Neuron (in vitro differentiated cells): ENCODE results near the gene ATP10A.

Source experiments
- H2AFZ ChIP-seq: one replicate; pipeline ENCODE4 v1.6.1; 2013; ENCODE audit warnings: low read depth, mild to moderate bottlenecking, inconsistent platforms, low read length, moderate library complexity
- H3K27me3 ChIP-seq: one replicate; pipeline ENCODE4 v1.6.1; 2013; ENCODE audit warnings: low read length; ENCODE audit not compliant: insufficient read depth
- H3K36me3 ChIP-seq: one replicate; pipeline ENCODE4 v1.6.1; 2013; ENCODE audit warnings: low read length; ENCODE audit not compliant: insufficient read depth
- H3K4me1 ChIP-seq: one replicate; pipeline ENCODE4 v1.6.1; 2013; ENCODE audit warnings: low read length; ENCODE audit not compliant: insufficient read depth
- H3K4me3 ChIP-seq: 2 replicates; pipeline ENCODE4 v1.5.1; 2013; ENCODE audit warnings: mild to moderate bottlenecking, low read length, moderate library complexity
- H3K9me3 ChIP-seq: one replicate; pipeline ENCODE4 v1.6.1; 2013; ENCODE audit warnings: low read length

Gene ATP10A

DNA sequence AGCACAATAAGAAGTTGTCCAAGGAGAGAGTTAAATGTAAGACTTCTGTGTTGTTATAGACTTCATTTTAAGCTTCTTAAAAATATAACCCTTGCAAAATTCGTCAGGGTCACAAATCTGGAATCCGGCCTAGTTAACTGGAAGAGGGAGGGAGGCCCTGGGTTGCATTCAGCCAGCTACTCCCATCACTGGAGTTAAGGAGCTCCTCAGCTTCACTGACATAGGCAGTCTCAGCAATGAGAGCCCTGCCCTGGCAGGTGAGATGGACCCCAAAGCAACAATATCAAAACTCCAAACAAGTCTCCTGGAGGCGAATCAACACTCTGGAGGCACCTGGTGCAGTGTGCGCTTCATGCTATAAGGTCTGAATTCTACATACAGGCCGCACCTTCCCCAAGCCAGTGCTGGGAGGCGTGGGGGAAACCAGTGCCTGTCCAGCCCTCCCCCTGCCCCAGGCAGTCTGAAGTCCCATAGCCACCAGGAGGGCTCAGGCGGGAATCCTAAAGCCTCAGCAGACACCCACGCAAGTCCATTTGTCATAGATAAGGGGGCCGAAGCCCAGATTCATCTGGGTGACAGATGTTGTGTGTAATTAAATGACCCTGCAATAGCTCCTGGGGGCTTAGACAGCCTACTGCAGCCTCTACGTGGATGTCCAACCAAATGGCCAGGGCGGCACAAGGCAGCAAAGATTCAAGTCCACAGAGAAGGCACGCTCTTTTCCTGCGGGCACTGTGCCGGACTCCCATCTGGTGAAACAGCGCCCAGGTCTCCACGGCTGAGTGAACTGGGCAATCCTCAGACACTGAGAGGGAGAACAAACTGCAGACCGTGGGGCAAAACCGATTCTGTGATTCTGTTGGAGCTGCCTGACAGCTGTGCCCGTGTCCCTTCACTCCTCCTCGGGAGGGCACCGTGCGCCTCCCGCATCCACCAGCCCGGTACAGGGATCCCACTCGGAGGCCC lies 64.9 kb downstream of the ATP10A start:
- Histone ChIP-seq H3K9me3 (no peaks in the 10 kb centered on the region), H3K4me3 (no peak overlapping the region), H3K4me1 (no peaks in the 10 kb centered on the region), H2AFZ (no peak overlapping the region), H3K36me3 (no peaks in the 10 kb centered on the region), H3K27me3 (no peaks in the 10 kb centered on the region)

DNA sequence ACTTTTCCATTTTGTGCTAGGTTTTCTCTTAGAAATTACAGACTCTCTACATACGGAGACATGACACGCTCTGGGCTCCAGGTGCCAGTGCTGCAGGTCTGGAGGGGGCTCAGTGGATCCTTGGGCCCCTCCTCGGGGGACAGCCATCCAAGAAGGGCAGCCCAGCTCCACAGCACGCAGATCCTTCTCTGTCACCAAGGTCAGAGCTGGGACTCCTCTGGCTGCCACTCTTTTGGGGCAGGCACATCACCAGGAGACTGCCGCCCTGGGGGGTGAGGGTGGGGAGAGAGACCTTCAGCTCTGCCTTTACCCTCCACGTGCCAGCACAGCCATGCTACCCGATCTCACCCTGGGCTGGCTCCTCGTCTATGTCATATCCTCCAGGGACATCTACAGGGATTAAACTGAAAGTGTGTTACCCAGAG lies 65.6 kb downstream of the ATP10A start:
- no peak overlapping the region for H3K4me3 ChIP-seq
- no peaks in the 10 kb centered on the region for H3K27me3 ChIP-seq
- no peaks in the 10 kb centered on the region for H3K36me3 ChIP-seq
- no peak overlapping the region for H2AFZ ChIP-seq
- no peaks in the 10 kb centered on the region for H3K9me3 ChIP-seq
- H3K4me1 ChIP-seq, result no peaks in the 10 kb centered on the region

GRCh38 chr15:25797035-25797434 lies 66.1 kb downstream of the ATP10A start:
- Histone ChIP-seq H3K36me3 (no peaks in the 10 kb centered on the region), H3K4me1 (no peaks in the 10 kb centered on the region), H2AFZ (no peak overlapping the region), H3K4me3 (no peak overlapping the region), H3K9me3 (no peaks in the 10 kb centered on the region), H3K27me3 (no peaks in the 10 kb centered on the region)

DNA sequence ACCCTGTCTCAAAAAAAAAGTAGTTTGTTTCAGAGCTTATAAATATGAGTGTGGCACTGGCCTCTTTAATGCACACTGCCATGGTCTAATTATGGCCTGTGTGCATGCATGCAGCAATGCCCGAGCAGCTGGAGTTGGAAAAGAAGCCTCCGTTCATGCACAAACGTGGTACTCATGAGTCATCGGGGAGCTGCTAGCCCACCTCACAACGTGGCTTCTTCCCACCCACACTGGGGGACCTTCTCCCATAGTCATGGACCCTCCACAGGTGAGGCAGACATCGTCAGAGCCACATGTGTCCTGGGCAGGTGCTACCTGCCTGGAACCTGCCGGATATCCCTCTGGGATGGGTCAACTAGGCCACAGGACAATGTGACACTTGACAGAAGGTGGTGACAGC lies 66.7 kb downstream of the ATP10A start:
- Histone ChIP-seq H2AFZ (no peak overlapping the region), H3K4me3 (no peak overlapping the region), H3K4me1 (no peaks in the 10 kb centered on the region), H3K9me3 (no peaks in the 10 kb centered on the region), H3K27me3 (no peaks in the 10 kb centered on the region), H3K36me3 (no peaks in the 10 kb centered on the region)

DNA sequence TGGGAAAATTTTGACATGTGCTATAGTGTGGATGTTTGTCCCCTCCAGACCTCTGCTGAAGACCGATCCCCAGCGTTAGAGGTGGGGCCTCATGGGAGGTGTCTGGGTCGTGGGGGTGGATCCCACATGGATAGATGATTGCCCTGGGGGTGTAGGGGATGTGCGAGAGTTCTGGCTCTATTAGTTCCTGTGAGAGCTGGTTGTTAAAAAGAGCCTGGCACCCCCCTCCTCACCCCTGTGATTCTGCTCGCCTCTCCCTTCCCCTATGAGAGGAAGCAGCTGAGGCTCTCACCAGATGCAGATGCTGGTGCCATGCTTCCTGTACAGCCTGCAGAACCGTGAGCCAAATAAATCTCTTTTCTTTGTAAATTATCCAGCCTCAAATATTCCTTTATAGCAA lies 67.4 kb downstream of the ATP10A start:
- Histone ChIP-seq H3K4me3 (no peak overlapping the region), H3K4me1 (peaks cover under 1% of the 10 kb centered on the region), H3K9me3 (no peaks in the 10 kb centered on the region), H2AFZ (no peak overlapping the region), H3K36me3 (no peaks in the 10 kb centered on the region), H3K27me3 (no peaks in the 10 kb centered on the region)

GRCh38 chr15:25795061-25795460 lies 68.1 kb downstream of the ATP10A start:
- Histone ChIP-seq H3K36me3 (no peaks in the 10 kb centered on the region), H3K4me3 (no peak overlapping the region), H3K4me1 (peaks cover 7% of the 10 kb centered on the region), H3K9me3 (no peaks in the 10 kb centered on the region), H3K27me3 (no peaks in the 10 kb centered on the region), H2AFZ (no peak overlapping the region)

DNA sequence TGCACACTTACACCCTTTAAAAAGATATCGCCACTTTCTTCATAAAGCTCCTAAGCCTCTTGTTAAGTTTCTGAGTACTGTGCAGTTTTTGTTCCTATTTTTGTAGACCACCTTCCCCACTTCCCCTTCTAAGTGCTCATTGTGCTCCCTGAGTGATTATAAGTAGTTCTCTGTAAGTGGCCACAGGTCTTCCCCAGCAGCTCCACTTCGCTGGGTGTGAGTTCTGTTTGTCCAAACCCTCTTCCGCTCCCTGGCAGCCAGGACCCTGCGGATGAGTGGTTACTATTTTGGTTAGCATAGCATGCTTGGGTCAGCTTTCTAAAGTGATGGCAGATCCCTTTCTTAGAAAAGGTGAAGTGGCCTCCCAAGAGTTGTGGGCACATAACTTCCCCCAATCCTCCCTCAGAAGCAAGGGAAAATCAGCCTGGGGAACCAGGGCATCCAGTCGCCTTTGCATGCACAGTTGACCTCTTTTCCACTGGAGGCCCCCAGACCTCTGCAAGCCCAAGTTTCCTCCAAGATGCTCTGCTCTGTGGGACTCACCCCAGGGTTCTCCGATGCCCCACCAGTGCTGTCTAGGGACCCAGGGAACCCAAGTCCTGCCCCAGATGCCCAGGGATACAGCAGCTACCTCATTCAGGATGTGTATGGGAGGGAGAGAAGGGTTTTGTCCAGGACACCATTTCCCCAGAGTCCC lies 69.6 kb downstream of the ATP10A start:
- Histone ChIP-seq H3K4me1 (peaks cover 10% of the 10 kb centered on the region), H3K9me3 (no peaks in the 10 kb centered on the region), H3K36me3 (no peaks in the 10 kb centered on the region), H2AFZ (no peak overlapping the region), H3K4me3 (no peak overlapping the region), H3K27me3 (no peaks in the 10 kb centered on the region)

- Histone ChIP-seq H3K27me3 (no peaks in the 10 kb centered on the region), H3K9me3 (no peaks in the 10 kb centered on the region), H2AFZ (no peak overlapping the region), H3K4me3 (no peak overlapping the region), H3K4me1 (peaks cover 10% of the 10 kb centered on the region), H3K36me3 (no peaks in the 10 kb centered on the region)
Observed at GRCh38 chr15:25792128-25792527, 71.0 kb downstream of the ATP10A start.

DNA sequence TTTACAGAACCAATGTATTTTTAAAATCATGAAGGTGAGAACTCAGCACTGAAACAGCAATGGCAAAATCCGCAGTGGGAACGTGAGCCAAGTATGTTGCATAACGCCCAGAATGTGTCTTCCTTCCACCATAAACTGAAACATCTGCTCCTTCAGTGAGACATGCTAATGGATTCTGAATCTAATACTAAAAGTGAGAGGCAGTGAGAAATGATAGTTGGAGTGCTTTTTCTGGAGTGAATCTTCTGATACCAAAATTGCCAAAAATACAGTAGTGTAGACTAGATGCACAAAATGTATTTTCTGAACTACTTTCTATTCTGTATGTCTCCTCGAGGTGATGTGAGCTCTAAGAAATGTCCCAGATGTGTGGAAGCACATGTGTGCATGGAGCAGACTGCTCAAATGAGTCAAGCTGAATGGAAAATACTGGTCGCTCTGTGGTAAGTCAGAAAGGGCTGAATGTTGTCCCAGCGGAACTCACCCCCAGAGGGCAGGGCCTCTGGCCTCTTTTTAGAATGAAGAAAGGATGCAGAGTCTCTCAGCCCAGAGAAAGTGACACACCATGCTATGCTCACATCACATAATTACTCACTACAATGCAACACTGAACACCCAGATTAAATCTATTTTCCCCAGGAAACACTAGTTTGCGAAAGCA lies 73.0 kb downstream of the ATP10A start:
- H3K9me3 ChIP-seq, result no peaks in the 10 kb centered on the region
- H3K27me3 ChIP-seq, result no peaks in the 10 kb centered on the region
- H2AFZ ChIP-seq, result no peak overlapping the region
- peaks cover 10% of the 10 kb centered on the region for H3K4me1 ChIP-seq
- no peak overlapping the region for H3K4me3 ChIP-seq
- H3K36me3 ChIP-seq, result no peaks in the 10 kb centered on the region

GRCh38 chr15:25789616-25789999 lies 73.5 kb downstream of the ATP10A start:
- H3K9me3 ChIP-seq, result no peaks in the 10 kb centered on the region
- no peaks in the 10 kb centered on the region for H3K36me3 ChIP-seq
- no peaks in the 10 kb centered on the region for H3K27me3 ChIP-seq
- H3K4me3 ChIP-seq, result no peak overlapping the region
- H3K4me1 ChIP-seq, result peaks cover 10% of the 10 kb centered on the region
- H2AFZ ChIP-seq, result no peak overlapping the region

GRCh38 chr15:25789211-25789610 lies 73.9 kb downstream of the ATP10A start:
- no peak overlapping the region for H3K4me3 ChIP-seq
- H3K4me1 ChIP-seq, result peaks cover 10% of the 10 kb centered on the region
- H2AFZ ChIP-seq, result no peak overlapping the region
- H3K36me3 ChIP-seq, result no peaks in the 10 kb centered on the region
- H3K27me3 ChIP-seq, result no peaks in the 10 kb centered on the region
- H3K9me3 ChIP-seq, result no peaks in the 10 kb centered on the region

DNA sequence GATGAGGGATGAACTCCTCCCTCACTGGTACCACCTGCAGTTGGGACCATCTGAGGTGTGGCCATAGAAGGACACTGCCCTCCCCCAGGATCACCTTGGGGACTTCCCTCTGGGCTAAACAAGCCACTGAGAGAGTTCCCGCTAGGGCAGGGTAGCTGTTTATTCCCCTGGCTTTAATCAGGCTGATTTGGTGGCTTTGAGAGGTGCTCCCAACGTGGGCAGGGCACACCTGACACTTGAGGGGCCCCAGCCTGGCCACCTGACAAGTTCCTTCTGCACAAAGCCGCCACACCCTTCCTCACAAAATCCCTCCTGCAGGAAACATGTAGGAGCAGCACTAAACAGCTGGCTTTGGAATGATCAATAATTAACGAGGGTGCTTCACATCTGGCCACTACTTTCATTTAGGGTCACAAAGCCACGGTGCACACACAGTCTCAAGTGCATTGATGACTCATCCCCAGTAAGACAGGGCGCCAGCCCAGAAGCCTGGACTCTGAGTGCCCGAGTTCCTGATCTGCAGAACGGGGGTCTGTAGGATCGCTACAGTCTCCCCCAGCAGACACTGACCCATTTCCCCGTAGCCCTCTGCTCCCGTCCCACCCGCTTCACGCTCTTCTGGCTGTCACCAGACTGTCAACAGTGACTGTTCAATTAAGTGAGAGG lies 75.1 kb downstream of the ATP10A start:
- no peak overlapping the region for H3K4me3 ChIP-seq
- H3K27me3 ChIP-seq, result no peaks in the 10 kb centered on the region
- H3K9me3 ChIP-seq, result no peaks in the 10 kb centered on the region
- no peaks in the 10 kb centered on the region for H3K36me3 ChIP-seq
- no peak overlapping the region for H2AFZ ChIP-seq
- H3K4me1 ChIP-seq, result peaks cover 10% of the 10 kb centered on the region

DNA sequence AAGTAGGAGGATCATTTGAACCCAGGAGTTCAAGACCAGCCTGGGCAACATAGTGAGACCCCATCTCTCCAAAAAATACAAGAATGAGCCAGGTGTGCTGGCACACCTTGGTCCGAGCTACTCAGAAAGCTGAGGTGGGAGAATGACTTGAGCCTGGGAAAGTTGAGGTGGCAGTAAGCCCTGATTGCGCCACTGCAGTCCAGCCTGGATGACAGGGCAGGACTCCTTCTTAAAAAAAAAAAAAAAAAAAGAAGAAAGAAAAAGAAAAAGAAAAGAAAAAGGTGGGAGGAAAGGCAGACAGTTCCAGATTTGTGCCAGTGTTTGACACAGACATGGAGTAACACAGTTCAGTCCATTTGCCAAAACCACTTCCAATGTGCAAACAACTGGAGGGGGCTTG lies 75.7 kb downstream of the ATP10A start:
- Histone ChIP-seq H3K9me3 (no peaks in the 10 kb centered on the region), H3K36me3 (no peaks in the 10 kb centered on the region), H2AFZ (no peak overlapping the region), H3K27me3 (no peaks in the 10 kb centered on the region), H3K4me3 (no peak overlapping the region), H3K4me1 (peaks cover 10% of the 10 kb centered on the region)
